Measurements from ENCODE around the gene CHRND. TPM values are rescaled to one million over a fixed set of nuclear protein-coding genes. Genes with fewer than 3 reads are reported as not detected.

CHRND gene
- total RNA-seq, 4 donors from 2014 or later = not detected

DNA sequence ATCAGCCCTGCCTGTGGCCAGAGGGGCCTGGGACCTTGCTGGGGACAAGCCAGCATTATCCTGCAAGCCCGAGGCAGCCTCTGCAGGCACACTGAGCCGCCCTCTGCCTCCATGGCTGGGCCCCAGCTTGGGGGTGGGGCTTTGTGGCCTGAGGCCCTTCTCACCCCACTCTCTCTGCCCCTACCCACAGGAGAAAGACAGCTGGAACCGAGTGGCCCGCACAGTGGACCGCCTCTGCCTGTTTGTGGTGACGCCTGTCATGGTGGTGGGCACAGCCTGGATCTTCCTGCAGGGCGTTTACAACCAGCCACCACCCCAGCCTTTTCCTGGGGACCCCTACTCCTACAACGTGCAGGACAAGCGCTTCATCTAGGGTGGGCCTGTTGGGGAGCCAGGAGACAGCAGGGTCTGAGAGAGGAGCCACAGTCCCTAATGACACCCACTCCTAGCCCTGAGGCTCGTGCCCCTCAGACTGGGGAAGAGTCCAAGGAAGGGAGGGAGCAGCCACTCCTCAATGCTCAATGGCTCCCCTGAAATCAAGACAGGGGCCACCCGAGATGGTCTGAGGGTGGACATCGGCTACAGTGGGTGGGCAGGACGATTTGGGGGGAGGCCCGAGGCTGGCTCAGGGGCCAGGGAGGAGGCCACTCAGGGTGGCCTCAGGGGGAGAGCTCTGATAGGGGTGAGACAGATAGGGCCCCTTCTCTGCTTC is 9.1 kb downstream of the CHRND start:
- Histone ChIP-seq H3K4me3 (no peak overlapping the region), H3K9me3 (peaks cover 0 to 7% (median 0%) of the 10 kb centered on the region in 4 donors), H3K27me3 (peaks cover 0 to 69% of the 10 kb centered on the region in 2 donors), H3K36me3 (no peaks in the 10 kb centered on the region), H3K27ac (no peak overlapping the region), H3K4me1 (no peaks in the 10 kb centered on the region)
- WGBS, 2 donors = 53 to 63% methylated on average over 14 of the region's 14 CpGs
- no peak for DNase-seq (ENCODE audit: low spot score in 2 of 2)
- no peak for TF ChIP-seq POLR2A (IDR thresholded peaks at IDR 0.05)
- TF ChIP-seq CTCF (IDR thresholded peaks at IDR 0.05) = no peak
- TF ChIP-seq EP300 (IDR thresholded peaks at IDR 0.05) = no peak

- no peak for DNase-seq (ENCODE audit: low spot score in 2 of 2)
- no peak for TF ChIP-seq POLR2A (IDR thresholded peaks at IDR 0.05)
- no peak for TF ChIP-seq CTCF (IDR thresholded peaks at IDR 0.05)
- no peak for TF ChIP-seq EP300 (IDR thresholded peaks at IDR 0.05)
- Histone ChIP-seq H3K9me3 (peaks cover 0 to 7% (median 0%) of the 10 kb centered on the region in 4 donors), H3K4me1 (no peaks in the 10 kb centered on the region), H3K27me3 (peaks cover 0 to 61% of the 10 kb centered on the region in 2 donors), H3K27ac (no peak overlapping the region), H3K4me3 (no peak overlapping the region), H3K36me3 (no peaks in the 10 kb centered on the region)
- 81 to 85% methylated on average over 5 of the region's 5 CpGs for WGBS, 2 donors
These were observed 10.0 kb downstream of the CHRND start for GRCh38 chr2:232535761-232536530.

GRCh38 chr2:232537079-232537478 is 11.1 kb downstream of the CHRND start:
- Histone ChIP-seq H3K4me3 (no peak overlapping the region), H3K27me3 (peaks cover 0 to 60% of the 10 kb centered on the region in 2 donors), H3K9me3 (peaks cover 0 to 7% (median 0%) of the 10 kb centered on the region in 4 donors), H3K27ac (no peak overlapping the region), H3K36me3 (no peaks in the 10 kb centered on the region), H3K4me1 (no peaks in the 10 kb centered on the region)
- TF ChIP-seq POLR2A (IDR thresholded peaks at IDR 0.05) = no peak
- TF ChIP-seq CTCF (IDR thresholded peaks at IDR 0.05) = no peak
- no peak for TF ChIP-seq EP300 (IDR thresholded peaks at IDR 0.05)
- DNase-seq (ENCODE audit: low spot score in 2 of 2) = no peak
- WGBS, 2 donors = 54 to 65% methylated on average over 3 to 5 of the region's 5 CpGs

DNA sequence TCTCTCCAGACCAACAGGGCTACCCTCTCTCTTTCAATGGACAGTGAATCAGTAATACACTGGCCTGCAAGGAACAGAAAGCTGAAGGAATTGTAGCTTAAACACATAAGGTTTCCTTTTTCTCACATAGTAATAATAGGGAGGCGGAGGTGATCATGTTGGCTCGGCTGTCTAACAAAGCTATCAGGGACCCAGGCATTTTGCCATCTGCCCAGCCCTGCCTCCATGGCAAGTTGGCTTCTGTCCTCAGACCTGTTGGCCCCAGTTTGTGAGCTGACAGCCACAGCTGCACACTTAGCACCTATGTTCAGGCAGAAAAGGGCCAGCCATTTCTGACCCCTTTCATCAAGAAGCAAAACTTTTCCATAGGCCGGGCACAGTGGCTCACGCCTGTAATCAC is 11.5 kb downstream of the CHRND start:
- no peak for TF ChIP-seq CTCF (IDR thresholded peaks at IDR 0.05)
- H3K27ac ChIP-seq = no peak overlapping the region
- no peak overlapping the region for H3K4me3 ChIP-seq
- DNase-seq (ENCODE audit: low spot score in 2 of 2) = no peak
- WGBS, 2 donors = 86 to 88% methylated on average over 4 of the region's 4 CpGs
- H3K4me1 ChIP-seq = no peaks in the 10 kb centered on the region
- peaks cover 0 to 60% of the 10 kb centered on the region in 2 donors for H3K27me3 ChIP-seq
- H3K9me3 ChIP-seq = peaks cover 0 to 7% (median 0%) of the 10 kb centered on the region in 4 donors
- no peaks in the 10 kb centered on the region for H3K36me3 ChIP-seq

- Histone ChIP-seq H3K9me3 (peaks cover 0 to 7% (median 0%) of the 10 kb centered on the region in 4 donors), H3K36me3 (no peaks in the 10 kb centered on the region), H3K4me3 (no peak overlapping the region), H3K4me1 (no peaks in the 10 kb centered on the region), H3K27ac (no peak overlapping the region), H3K27me3 (peaks cover 0 to 56% of the 10 kb centered on the region in 2 donors)
- WGBS, 2 donors = 12 to 22% methylated on average over 4 of the region's 4 CpGs
- DNase-seq (ENCODE audit: low spot score in 2 of 2) = no peak
- TF ChIP-seq POLR2A (IDR thresholded peaks at IDR 0.05) (no peak), EP300 (IDR thresholded peaks at IDR 0.05) (no peak), CTCF (IDR thresholded peaks at IDR 0.05) (no peak)
These were observed 12.7 kb downstream of the CHRND start for GRCh38 chr2:232538671-232539070.
